Panc1 (cell line): ENCODE measurements around the gene NCK2. TPM values are rescaled to one million over a fixed set of nuclear protein-coding genes. Genes with fewer than 3 reads are reported as not detected.

Source experiments
- ATAC-seq: fragments of 200-7000 bp; cut with Tn5 transposase; 2 replicates; pipeline ENCODE4 v1.9.1; 2020; ENCODE audit warnings: mild to moderate bottlenecking, moderate library complexity
- BruUV-seq: library from RNA; stranded (reverse); fragments of 400-500 nt; replicated peaks from 2 replicates; lab custom pipeline; 2021; lab: Mats Ljungman, UMichigan
- CTCF ChIA-PET: fragments of 300-600 bp; sonication (Branson Sonifier 250); formaldehyde crosslinking; loops from one replicate; lab custom pipeline; 2022; ENCODE audit warnings: antibody characterized with exemption; lab: Charles Lee
- POLR2A ChIA-PET: fragments of 300-600 bp; sonication (Branson Sonifier 250); formaldehyde crosslinking; loops from one replicate; lab custom pipeline; 2022; ENCODE audit warnings: antibody characterized with exemption; lab: Charles Lee
- DNase-seq: peaks from one replicate; pipeline ENCODE4 v3.0.0-alpha.2; 2010; ENCODE audit warnings: low read depth, low spot score
- H3K27ac ChIP-seq: 2 replicates; pipeline ENCODE4 v1.5.1; 2011; ENCODE audit warnings: mild to moderate bottlenecking, low read length, inconsistent platforms
- H3K27me3 ChIP-seq: fragments of 200-500 bp; sonication (Bioruptor generic); 2 replicates; pipeline ENCODE4 v1.6.0; 2014; ENCODE audit warnings: low read length, inconsistent platforms; ENCODE audit not compliant: control insufficient read depth, insufficient read depth
- H3K36me3 ChIP-seq: fragments of 200-500 bp; sonication (Bioruptor generic); 2 replicates; pipeline ENCODE4 v1.5.1; 2014; ENCODE audit warnings: inconsistent platforms, mild to moderate bottlenecking, low read length, moderate library complexity; ENCODE audit not compliant: control insufficient read depth, insufficient read depth
- H3K4me1 ChIP-seq: 2 replicates; pipeline ENCODE4 v1.5.1; 2011; ENCODE audit warnings: inconsistent platforms, mild to moderate bottlenecking, low read length, moderate library complexity; ENCODE audit not compliant: control insufficient read depth, insufficient read depth
- H3K4me3 ChIP-seq, 2 experiments: 2 replicates each; pipeline ENCODE4 v1.5.1; 2011 to 2012; ENCODE audit warnings: low read depth in 2 of 2, low read length in 2 of 2, mild to moderate bottlenecking in 2 of 2, inconsistent platforms in 1 of 2, moderate library complexity in 1 of 2
- H3K9me3 ChIP-seq: fragments of 200-500 bp; sonication (Bioruptor generic); 2 replicates; pipeline ENCODE4 v1.5.1; 2014; ENCODE audit warnings: low read depth, mild to moderate bottlenecking, inconsistent platforms, low read length, moderate library complexity; ENCODE audit not compliant: control insufficient read depth, insufficient read depth
- POLR2AphosphoS5 ChIP-seq: IDR thresholded peaks from 2 replicates; pipeline ENCODE4 v1.6.1; 2012; ENCODE audit warnings: mild to moderate bottlenecking, low read depth, low read length, moderate library complexity
- REST ChIP-seq, 2 experiments: IDR thresholded peaks; 2 replicates each; pipeline ENCODE4 v1.6.1; 2011 to 2012; ENCODE audit warnings: low read depth in 2 of 2, control low read depth in 1 of 2, low read length in 1 of 2, mild to moderate bottlenecking in 1 of 2, moderate library complexity in 1 of 2; ENCODE audit not compliant: insufficient read depth in 1 of 2
- SIN3A ChIP-seq: IDR thresholded peaks from 2 replicates; pipeline ENCODE4 v1.6.1; 2012; ENCODE audit warnings: low read depth, mild to moderate bottlenecking, low read length, moderate library complexity, borderline replicate concordance; ENCODE audit not compliant: insufficient read depth
- TCF7L2 ChIP-seq: IDR thresholded peaks from 2 replicates; pipeline ENCODE4 v1.6.1; 2011; ENCODE audit warnings: mild to moderate bottlenecking, low read depth, low read length, inconsistent platforms
- in situ Hi-C: cut with HindIII; loops from 2 replicates; pipeline ENCODE4 v1.10.0; 2016; ENCODE audit warnings: low sequenced_read_pairs, low pct_unique_long_range_greater_than_20kb
- intact Hi-C: fragments of 100-400 bp; cut with micrococcal nuclease; formaldehyde crosslinking; loops from one replicate; pipeline ENCODE4 v1.10.0; 2022; ENCODE audit not compliant: unreplicated experiment
- total RNA-seq: library from RNA; stranded (reverse); gene quantifications from one replicate; pipeline ENCODE4 v1.2.1, GENCODE V29; 2021; ENCODE audit not compliant: unreplicated experiment
- TF ChIP-seq, protein P1 (sequence below): fragments of 450-650 bp; IDR thresholded peaks from 2 replicates; pipeline ENCODE4 v1.5.1; 2017; ENCODE audit warnings: mild to moderate bottlenecking

NCK2 gene
- total RNA-seq, 1 experiment from 2014 or later = 60.7 TPM

DNA sequence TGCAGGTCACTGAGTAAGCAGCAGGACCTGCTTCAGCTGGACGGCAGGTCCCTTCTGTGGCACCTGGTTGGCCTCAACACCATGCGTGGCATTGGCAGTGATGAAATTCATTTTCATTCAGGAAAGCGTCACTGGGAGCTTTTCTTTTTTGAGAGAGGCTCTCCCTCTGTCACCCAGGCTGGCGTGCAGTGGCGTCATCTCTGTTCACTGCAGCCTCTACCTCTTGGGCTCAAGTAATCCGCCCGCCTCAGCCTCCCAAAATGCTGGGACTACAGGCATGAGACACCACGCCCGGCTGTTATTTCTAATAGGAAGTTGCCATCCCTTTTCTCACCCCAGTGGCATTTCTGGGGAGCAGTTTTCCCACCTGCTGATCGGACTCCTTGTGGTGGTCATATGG lies 39.3 kb downstream of the NCK2 start:
- in situ Hi-C loops = no loop called here
- Histone ChIP-seq H3K4me3 (no peak overlapping the region), H3K4me1 (no peaks in the 10 kb centered on the region; the same call in 1 of the 2 replicates), H3K27ac (no peak overlapping the region), H3K9me3 (no peaks in the 10 kb centered on the region), H3K36me3 (no peaks in the 10 kb centered on the region), H3K27me3 (no peaks in the 10 kb centered on the region)
- DNase-seq (no peak), ATAC-seq (no peak)
- BruUV-seq = no TSS peak
- ChIA-PET POLR2A (no interaction called here), CTCF (no interaction called here)
- TF ChIP-seq POLR2AphosphoS5 (no peak), REST (IDR thresholded peaks at IDR 0.05; ENCODE audit: insufficient read depth in 1 of 2, low read depth in 2 of 2, low read length in 1 of 2) (no peak), TCF7L2 (no peak), SIN3A (no peak)
- TF ChIP-seq, protein P1, sequence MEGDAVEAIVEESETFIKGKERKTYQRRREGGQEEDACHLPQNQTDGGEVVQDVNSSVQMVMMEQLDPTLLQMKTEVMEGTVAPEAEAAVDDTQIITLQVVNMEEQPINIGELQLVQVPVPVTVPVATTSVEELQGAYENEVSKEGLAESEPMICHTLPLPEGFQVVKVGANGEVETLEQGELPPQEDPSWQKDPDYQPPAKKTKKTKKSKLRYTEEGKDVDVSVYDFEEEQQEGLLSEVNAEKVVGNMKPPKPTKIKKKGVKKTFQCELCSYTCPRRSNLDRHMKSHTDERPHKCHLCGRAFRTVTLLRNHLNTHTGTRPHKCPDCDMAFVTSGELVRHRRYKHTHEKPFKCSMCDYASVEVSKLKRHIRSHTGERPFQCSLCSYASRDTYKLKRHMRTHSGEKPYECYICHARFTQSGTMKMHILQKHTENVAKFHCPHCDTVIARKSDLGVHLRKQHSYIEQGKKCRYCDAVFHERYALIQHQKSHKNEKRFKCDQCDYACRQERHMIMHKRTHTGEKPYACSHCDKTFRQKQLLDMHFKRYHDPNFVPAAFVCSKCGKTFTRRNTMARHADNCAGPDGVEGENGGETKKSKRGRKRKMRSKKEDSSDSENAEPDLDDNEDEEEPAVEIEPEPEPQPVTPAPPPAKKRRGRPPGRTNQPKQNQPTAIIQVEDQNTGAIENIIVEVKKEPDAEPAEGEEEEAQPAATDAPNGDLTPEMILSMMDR = no peak
- intact Hi-C loops = no loop called here

GRCh38 chr2:105784589-105784988 lies 39.9 kb downstream of the NCK2 start:
- intact Hi-C loops (no loop called here), in situ Hi-C loops (no loop called here)
- H3K4me3 ChIP-seq = no peak overlapping the region
- TF ChIP-seq REST (IDR thresholded peaks at IDR 0.05; ENCODE audit: insufficient read depth in 1 of 2, low read depth in 2 of 2, low read length in 1 of 2) = no peak
- no peak for TF ChIP-seq SIN3A
- TF ChIP-seq, protein P1 = no peak
- no peak for TF ChIP-seq POLR2AphosphoS5
- TF ChIP-seq TCF7L2 = no peak
- ChIA-PET POLR2A (no interaction called here), CTCF (no interaction called here)
- no peaks in the 10 kb centered on the region; the same call in 1 of the 2 replicates for H3K4me1 ChIP-seq
- ATAC-seq (no peak), DNase-seq (no peak)
- H3K27me3 ChIP-seq = no peaks in the 10 kb centered on the region
- no TSS peak for BruUV-seq
- H3K27ac ChIP-seq = no peak overlapping the region
- no peaks in the 10 kb centered on the region for H3K36me3 ChIP-seq
- no peaks in the 10 kb centered on the region for H3K9me3 ChIP-seq
